GM19468 (cell line): ENCODE results near the gene ZNF484.
"Not testable (repeated sequence)": the region's sequence is repeated elsewhere in the genome, so short reads cannot be mapped to it uniquely, and the experiment has no call there.

Experiments used
- ATAC-seq: cut with Tn5 transposase; IDR thresholded peaks from one replicate; pipeline ENCODE4 v1.9.1; 2021; ENCODE audit warnings: mild to moderate bottlenecking, moderate library complexity, moderate number of reproducible peaks; ENCODE audit not compliant: unreplicated experiment; ENCODE audit errors: extremely low read depth

ZNF484 gene

GRCh38 chr9:92796337-92796804 is 81.5 kb downstream of the ZNF484 start:
- ATAC-seq: not testable (repeated sequence)

- no peak for ATAC-seq
Observed at GRCh38 chr9:92795598-92796336, 82.1 kb downstream of the ZNF484 start.
